Measurements from ENCODE around the gene MAPK7. TPM values are rescaled to one million over a fixed set of nuclear protein-coding genes. Genes with fewer than 3 reads are reported as not detected.

The MAPK7 gene
- total and polyA plus RNA-seq, 2 of the 4 experiments (the other 2 are of a cell fraction): 9.7 to 25.4 TPM

DNA sequence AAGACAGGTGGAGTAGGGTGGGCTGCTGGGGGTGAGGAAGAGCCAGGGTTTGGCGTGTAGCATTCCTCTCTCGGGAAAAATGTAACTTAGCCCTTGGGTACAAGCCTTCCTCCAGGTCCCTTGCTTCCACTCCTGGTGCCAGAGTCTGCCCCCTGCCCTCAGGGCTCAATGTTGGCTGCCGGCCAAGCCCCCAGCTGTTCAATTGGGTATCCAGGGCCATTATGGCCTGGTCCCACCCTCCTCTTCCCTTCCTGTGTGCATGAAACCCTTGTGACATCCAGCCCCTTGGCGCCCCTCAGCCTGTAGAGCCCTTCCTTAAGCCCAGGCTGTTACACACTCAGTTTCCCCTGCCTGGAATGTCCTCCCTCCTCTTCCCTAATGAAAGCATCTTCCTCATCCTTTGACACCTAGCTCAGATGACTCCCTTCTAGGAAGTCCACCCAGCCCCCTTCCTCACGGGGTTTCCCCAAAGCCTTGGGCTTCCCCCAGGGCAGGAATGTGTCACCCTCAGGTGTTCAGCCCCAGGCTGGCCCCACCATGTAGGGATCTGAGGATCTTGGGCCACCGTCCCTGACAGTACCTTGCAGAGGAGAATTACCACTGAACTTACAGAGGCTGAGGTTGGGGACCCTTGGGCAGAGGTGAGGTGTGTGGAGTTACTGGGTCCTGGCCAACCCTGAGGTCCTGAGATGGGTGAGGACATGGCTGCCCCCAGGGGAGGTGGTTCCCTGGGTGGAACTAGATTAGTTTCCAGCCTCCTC is 45.7 kb upstream of the MAPK7 start:
- peak overlapping the region; percentile 58 for H3K18ac ChIP-seq (ENCODE audit: low read depth, low read length)
- DNase-seq (no peak), ATAC-seq (ENCODE audit: low read depth) (no peak)
- H2BK5ac ChIP-seq (ENCODE audit: low read depth, low read length, poor library complexity, severe bottlenecking): peak overlapping the region; percentile 92
- no peak overlapping the region for H3K4me3 ChIP-seq (ENCODE audit: insufficient read depth, low read depth, low read length)
- peaks cover 27% of the 10 kb centered on the region for H3K4me1 ChIP-seq (ENCODE audit: control insufficient read depth, insufficient read depth, low read length)
- no peak overlapping the region for H2AFZ ChIP-seq (replicated peaks; ENCODE audit: low read length, poor library complexity)
- peak overlapping the region; percentile 90; the same call in 2 of the 3 replicates for H2BK15ac ChIP-seq (ENCODE audit: low read depth, low read length)
- in situ Hi-C loops (cut with MboI; ENCODE audit: low sequenced_read_pairs) (no loop called here), intact Hi-C loops (cut with micrococcal nuclease) (no loop called here), dilution Hi-C loops (cut with HindIII; ENCODE audit: low sequenced_read_pairs, unreplicated experiment) (no loop called here)
- peak overlapping the region; percentile 92 for H2AK5ac ChIP-seq (ENCODE audit: low read depth, low read length)
- H2AK9ac ChIP-seq (replicated peaks; ENCODE audit: low read depth, low read length, poor library complexity): peak overlapping the region; percentile 74
- WGBS, 2 experiments (ENCODE audit: extremely low coverage in 2 of 2, insufficient read length in 1 of 2): 100% methylated on average over 1 of the region's 6 CpGs; no CpG with 5 or more reads in 1 of the 2 experiments
- peak overlapping the region; percentile 40 for H3K14ac ChIP-seq (replicated peaks; ENCODE audit: low read depth, low read length)
- H3K4ac ChIP-seq (ENCODE audit: low read depth, low read length): peak overlapping the region; percentile 89
- peak overlapping the region; percentile 77 for H2BK120ac ChIP-seq (ENCODE audit: low read depth, low read length)
- peak overlapping the region; percentile 85 for H4K91ac ChIP-seq (ENCODE audit: insufficient read depth, low read depth, low read length)
- BruUV-seq (replicated peaks): no TSS peak
- H3K9me3 ChIP-seq (ENCODE audit: control insufficient read depth, insufficient read depth, low read length): no peaks in the 10 kb centered on the region
- TF ChIP-seq POLR2A (IDR thresholded peaks at IDR 0.05; ENCODE audit: low read depth, low read length): no peak
- 0 out of 2 replicates have a peak, but pooled peaks have one; percentile 11 for TF ChIP-seq MAZ (IDR thresholded peaks at IDR 0.05; ENCODE audit: borderline replicate concordance, low read depth, low read length)
- peak overlapping the region; percentile 19; the same call in 1 of the 2 replicates for H3K23ac ChIP-seq (ENCODE audit: low read depth, low read length)
- peak overlapping the region; percentile 63 to 90 for H4K8ac ChIP-seq (ENCODE audit: low read depth in 2 of 2, low read length in 2 of 2)
- H3K36me3 ChIP-seq (ENCODE audit: control insufficient read depth, insufficient read depth, low read length): peaks cover 18% of the 10 kb centered on the region; the same call in 1 of the 2 replicates
- H4K5ac ChIP-seq (ENCODE audit: low read depth, low read length): peak overlapping the region; percentile 61
- H4K20me1 ChIP-seq (ENCODE audit: insufficient read depth, low read length): peaks cover 4% of the 10 kb centered on the region; the same call in 1 of the 2 replicates
- ChIA-PET CTCF (no interaction called here), POLR2A (ENCODE audit: unreplicated experiment) (no interaction called here)
- peaks cover 0 to 32% of the 10 kb centered on the region in 2 experiments; a peak in 2 of 4 replicates for H3K79me1 ChIP-seq (ENCODE audit: low read depth in 1 of 2, low read length in 2 of 2)
- H3K9ac ChIP-seq (ENCODE audit: low read depth, low read length): no peak overlapping the region
- no peak overlapping the region for H3K4me2 ChIP-seq (ENCODE audit: low read depth, low read length)
- peaks cover 36% of the 10 kb centered on the region for H3K9me1 ChIP-seq (ENCODE audit: insufficient read depth, low read length)
- H3K56ac ChIP-seq (ENCODE audit: extremely low read depth, insufficient read depth, low read length): no peak overlapping the region
- H3K27ac ChIP-seq (ENCODE audit: insufficient read depth, low read length): peak overlapping the region; percentile 90
- H3K27me3 ChIP-seq (ENCODE audit: control insufficient read depth, insufficient read depth, low read length): no peaks in the 10 kb centered on the region
- peak overlapping the region; percentile 67 for H2BK20ac ChIP-seq (ENCODE audit: low read depth, low read length)

Data from IMR-90 (cell line).